HG03460 (cell line): ENCODE data around the gene WWOX.

Source experiments
- ATAC-seq: cut with Tn5 transposase; IDR thresholded peaks from one replicate; pipeline ENCODE4 v1.9.1; 2021; ENCODE audit not compliant: unreplicated experiment

WWOX gene

DNA sequence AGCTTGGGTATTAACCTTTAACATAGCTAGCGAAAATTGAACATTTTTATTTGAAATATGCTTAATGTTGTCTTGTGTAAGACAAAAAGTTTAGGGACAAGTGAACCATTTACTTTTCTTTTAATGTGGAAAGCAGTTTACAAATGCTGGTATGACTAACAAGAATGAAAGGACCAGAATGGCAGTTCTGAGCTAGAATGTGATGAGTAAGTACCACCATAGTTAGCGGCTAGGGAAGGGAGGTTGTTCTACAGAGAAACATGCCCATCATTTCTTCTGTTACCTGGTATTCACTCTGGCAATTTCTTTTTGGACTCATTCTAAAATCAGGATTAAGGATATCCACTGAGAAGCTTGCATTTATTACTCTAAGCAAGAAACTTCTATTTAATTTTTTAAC is 121.1 kb downstream of the WWOX start:
- no peak for ATAC-seq

DNA sequence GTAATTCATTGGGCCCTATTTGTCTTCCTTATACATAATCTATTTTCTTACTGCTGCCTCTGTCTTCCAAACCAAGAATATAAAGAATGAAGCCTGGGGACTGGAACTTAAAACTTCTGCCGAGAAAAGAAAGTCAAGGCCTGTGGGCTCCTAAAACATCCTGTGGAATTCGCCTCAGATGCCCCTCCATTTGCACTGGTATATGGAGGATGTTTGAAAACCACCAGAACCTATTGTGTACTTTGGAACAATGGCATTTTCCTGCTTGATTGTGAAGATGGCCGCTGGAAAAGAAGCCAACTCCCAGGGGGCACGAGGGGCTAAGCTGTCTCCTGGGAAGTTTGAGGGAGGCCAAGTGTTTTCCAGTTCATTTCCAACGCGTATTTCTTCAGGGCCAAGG is 122.4 kb downstream of the WWOX start:
- ATAC-seq, result no peak

DNA sequence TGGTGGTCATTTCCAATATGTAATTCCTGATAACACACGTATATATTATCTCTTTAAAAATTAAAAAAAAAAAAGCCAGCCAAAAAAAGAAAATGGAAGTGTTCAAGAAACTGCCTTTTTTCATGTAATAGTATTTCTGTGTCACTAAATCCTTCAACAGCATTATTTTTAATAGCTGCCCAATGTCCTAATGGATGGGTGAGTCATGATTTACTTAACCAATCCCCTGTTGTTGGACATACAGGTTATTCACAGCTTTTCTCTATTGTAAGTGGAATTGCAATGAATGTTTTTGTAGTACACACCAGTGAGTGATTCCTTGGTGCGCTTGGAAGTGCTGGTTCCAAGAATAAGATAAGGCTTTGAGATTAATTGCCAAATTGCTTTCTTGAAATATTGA is 124.9 kb downstream of the WWOX start:
- ATAC-seq, result no peak

DNA sequence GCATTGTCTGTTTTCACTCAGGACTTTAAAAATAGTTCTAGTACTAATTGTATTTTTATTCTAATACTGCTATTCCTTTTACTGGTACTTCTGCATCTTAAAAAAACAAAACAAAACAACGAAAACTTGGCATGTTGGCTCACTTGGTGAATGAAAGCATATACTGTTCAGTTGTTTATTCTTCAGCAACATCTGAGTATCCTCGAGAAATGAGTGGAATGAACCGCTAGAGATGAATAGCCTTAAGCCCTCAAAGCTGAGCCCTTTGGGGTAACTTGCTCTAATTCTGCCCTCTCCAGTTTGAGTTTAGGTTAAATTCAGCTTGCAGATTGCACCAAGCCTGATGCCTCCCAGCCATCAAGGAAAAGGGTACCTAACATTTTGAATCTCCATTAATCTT is 126.5 kb downstream of the WWOX start:
- ATAC-seq, result no peak

DNA sequence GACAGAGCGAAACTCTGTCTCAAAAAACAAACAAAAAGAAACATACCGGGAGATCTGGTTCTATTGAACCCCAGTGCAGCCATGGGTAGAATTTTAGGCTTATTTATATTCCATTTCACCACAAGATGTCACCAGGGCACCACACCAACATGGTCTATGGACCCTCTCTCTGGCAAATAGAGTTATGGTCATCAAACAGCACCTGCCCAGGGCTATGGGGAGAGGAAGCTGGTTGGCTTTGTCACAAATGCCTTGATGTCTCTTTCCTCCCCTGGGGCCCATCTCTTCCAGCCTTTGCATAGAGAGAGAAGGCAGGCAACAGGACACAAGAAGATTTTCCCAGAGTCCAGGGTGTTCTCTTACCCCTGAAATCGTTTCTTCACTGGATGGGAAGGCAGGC is 128.4 kb downstream of the WWOX start:
- ATAC-seq, result no peak

DNA sequence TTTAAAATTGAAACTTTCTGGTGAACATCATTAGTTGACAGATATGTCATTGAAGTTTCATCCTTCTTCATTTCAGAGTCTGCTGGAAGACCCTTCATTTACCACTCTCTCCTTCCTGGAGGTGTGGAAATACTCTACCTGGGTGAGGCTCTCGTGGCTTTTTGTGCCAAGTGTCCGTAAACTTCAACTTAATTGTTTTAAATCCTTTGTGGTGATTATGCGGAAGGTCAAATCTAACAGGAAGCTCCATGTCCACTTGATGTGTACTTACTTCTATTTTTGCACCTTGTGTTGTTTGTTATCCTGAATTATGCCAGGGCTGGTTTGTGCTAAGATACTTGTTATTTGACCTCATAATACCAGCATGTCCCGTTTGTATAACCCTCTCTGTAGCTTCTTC is 129.2 kb downstream of the WWOX start:
- ATAC-seq, result no peak

DNA sequence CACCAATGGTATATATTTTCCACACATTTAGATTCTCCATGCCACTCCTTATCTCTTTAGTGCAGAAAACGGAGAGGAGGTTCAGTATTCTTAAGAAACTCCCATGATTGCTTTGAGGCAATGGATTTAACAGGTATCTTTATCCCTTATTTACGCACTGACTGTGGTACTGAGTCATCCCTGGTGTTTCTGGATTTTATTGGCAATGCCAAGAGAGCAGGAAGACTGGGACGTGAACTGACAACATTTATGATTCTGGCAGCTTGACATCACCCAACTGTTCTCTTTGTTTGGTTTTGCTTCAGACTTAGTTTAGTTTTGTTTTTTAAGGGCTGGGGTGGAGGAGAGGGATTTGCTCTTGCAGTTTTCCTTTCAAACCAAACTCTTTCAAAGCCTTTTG is 131.4 kb downstream of the WWOX start:
- ATAC-seq, result no peak

DNA sequence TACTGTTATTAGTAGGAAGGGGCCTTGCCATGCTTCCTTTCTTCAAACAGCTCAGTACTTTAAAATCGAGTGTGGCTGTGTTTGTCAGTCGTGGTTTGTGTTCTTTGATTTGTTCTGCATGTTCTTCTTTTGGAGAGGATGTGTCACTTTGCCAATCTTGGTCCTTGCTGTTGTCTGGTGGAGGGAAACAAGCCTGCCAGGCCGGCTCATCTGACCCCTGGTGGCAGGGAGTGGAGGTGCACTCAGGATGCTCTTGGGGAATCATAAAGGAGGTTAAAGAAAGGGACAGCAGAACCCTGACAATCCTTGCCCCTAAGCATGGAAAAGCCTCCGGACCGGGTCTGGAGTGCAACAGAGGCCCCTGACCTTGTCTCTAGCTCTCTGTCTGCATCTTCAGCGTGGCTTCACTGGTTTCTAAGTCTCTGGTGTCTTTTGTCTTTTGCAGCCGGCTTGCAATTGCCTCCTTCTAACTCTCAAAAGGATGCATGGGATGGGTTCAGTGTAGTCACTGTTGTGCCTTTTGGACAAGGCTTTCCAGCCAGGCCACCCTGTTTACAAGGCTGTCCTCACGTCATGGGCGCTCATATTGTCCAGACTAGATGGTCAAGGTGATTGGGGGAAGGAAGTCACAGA is 135.8 kb downstream of the WWOX start:
- peak; percentile 98 for ATAC-seq

DNA sequence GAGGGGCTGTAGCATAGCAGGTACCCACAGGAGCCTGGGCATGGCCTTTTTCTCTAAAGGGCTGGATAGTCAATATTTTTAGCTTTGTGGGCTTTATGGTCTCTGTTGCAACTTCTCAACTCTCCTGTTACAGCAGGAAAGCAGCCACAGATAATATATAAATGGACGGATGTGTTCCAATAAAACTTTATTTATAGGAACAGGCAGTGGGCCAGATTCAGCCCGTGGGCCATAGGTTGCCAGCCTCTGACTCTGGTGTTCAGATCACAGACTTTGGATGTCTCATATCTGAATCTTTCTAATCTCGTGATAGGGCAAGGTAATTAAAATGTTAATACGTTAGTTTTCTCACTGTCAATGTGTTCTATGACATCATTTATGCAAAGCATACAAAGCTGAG is 136.4 kb downstream of the WWOX start:
- ATAC-seq, result no peak

DNA sequence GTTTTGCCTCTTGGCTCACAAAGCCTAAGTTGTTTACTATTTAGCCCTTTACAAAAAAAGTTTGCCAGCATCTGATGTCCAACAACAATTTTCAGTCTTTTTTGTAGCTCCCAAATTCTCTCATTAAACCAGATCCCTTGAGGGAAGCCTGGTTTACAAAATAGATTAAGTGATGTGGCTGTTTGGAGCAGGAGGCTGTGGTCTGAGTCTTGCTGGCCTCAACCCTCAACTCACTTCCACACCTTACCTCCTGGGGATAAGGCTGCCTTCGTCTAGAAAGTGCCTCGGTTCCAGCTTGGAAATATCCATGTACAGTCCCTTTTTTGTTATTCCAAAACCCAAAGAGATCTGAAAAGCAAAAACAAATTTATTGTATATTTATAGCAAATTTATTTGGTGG is 138.4 kb downstream of the WWOX start:
- no peak for ATAC-seq

DNA sequence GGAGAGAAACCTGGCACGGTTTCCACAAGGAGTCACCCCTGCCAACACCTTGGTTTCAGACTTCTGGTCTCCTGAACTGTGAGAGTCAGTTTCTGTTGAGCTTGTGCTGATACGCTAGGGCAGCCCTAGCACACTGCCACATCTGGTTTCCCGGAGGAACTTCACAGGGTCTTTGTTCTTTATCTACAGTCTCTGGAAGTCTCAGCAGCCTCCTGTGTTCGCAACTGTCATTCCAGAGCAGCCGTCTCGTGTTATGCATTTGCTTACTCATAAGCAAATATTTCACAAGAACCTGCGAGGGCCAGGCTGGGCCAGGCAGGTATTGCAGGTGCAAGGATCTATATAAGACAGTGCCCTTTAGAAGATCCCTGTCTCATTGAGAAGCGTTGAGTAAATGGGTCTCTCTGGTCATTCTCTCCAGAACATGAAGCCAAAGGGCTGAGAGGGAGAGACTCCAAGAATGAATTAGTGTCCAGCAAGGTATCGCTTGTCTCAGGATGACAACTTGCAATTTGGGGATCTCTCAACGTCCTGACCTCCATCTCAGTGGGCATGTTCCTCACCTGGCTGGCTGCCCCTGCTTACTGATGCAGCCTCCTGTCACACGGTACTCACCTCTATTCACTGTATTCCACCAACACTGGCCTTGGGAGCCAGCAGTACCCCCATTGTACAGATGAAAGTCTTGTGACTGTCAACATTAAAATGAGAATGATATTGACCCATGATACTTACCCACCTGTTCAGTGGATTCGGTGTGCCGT is 141.2 kb downstream of the WWOX start:
- ATAC-seq, result no peak

DNA sequence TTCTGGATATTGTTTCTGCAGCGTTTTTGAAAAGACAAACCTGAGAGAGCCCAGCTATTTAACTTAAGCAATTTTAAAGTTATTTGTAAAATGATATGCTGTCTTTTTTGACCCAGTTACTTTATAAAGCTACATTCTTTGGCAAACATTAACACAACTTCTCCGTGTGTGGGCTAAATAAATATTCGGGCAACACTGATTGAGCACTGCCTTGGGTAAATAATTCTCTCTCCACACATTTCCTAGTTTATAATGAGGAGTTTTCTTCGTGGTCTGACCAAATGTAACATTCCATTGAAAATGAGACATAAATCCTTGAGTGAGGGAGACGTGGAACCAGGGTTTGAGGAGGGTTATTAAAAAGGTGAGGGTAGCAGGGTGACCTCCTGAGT is 142.8 kb downstream of the WWOX start:
- ATAC-seq, result no peak

DNA sequence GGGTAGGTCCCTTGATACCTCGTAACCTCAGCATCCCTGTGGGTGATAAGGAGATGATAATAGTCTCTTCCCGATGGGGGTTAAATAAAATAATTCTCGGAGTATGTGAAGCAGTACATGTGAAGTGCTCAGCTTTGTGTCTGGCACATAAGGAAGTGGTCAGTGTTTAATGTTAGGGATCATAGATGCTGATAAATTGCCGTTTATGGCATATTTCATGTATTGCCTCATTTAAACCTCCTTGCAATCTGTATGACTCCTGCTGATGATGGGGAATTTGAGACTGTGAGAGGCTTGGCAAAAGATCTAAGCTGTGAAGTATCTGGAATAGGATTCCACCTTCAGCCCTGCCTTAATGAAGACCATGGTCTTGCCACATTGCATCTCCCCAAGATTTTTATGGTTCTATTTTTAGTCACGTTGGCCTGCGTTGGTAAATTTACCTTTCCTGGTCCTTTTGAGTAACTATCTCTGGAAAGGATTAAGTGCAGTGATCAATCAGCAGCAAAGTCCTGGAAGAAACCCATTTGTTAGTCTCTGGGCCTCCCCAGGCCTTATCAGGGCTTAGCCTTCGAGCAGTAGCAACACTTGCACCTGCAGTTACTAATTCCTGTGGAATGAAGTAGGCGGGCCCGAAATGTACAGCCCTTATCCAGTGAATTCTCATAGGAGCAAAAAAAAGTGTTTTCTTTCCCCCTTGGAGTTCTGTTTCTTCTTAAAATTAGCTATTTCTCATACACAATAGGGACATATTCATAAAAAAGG is 144.9 kb downstream of the WWOX start:
- ATAC-seq, result no peak

DNA sequence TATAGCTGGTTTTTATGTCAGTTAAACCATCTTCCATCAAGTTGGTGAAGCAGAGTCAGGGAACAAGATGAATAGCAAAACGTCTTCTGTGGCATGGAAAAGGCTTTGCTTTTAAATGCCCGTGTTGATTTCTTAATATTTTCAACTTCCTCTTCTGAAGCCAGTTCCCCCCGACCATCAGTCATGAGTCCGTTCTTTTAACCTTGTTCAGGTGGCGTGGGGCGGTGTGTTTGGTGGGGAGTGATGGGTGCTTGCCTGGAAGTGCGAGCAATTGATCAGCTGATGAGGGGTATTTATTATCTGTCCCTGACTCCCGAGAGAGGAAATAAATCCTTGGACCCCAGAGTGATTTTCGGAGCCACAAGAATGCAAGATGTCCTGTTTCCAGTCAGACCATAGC is 147.1 kb downstream of the WWOX start:
- ATAC-seq, result no peak

DNA sequence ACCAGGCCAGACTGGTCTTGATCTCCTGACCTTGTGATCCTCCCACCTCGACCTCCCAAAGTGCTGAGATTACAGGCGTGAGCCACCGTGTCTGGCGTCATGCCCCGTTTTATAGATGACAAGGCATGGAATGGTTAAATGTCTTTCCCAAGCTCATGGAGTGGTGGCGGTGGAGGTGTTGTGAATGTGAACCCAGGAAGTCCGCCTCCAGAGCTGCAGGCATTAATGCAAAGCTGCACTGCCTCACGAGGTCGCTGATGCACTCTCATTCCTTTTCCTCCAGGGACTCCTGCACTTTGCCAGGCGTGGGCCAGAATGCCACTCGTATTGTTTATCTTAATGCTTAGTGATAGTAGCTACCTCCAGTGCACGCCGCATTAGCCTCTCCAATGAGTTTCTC is 149.6 kb downstream of the WWOX start:
- no peak for ATAC-seq

DNA sequence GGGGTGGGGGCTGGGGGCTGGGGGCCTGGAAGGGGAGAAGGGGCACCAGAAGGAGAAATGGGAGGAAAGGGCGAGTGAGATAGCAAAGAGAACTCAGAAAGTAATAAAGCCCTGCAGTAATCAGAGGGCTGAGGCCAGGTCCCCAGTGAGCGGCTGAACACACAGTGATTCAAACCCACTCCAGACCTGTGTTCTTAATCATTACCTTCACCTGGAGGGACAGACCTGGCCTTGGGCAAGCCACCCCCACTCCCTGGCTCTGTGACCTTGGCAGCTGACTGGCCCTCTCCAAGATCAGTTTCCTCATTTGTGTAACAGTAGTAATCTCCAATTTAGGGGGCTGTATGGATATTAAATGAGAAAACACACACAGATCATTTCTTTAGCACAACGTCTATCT is 150.4 kb downstream of the WWOX start:
- no peak for ATAC-seq

DNA sequence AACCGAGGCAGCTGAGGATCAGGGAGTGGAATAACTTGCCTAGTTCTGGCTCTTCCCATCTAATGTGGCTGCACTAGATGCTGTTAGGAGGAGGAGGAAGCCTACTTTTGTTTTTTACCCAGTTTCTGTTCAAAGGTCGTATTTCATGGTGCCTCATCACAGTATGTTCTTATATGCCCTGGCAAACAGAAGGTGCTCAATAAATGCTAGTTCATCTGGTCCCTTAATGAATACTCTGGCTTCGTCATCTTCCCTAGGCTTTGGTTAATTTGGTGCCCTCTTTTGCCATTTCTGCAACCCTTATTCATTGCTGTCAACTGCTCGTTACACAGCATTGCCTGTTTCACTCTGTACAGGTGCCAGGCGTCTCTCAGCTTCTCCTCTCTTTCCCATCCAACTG is 151.7 kb downstream of the WWOX start:
- ATAC-seq, result no peak

DNA sequence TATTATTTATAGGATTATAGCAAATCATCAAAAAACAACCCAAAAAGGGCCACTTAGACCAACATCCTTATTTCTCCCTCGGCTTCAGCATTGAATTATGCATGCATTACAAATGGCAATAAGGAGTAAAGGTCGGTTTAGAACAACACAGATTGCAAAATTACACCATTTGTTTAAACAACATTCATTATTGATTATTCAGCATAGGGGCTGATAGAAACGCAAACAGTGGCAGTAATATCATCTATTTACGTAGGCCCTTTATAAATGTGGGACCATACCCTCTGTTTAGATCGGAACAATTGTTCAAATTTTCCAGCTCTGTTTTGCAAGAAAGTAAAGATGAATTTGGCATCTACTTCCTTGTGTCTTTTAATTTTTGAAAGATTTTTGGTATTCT is 153.3 kb downstream of the WWOX start:
- no peak for ATAC-seq

DNA sequence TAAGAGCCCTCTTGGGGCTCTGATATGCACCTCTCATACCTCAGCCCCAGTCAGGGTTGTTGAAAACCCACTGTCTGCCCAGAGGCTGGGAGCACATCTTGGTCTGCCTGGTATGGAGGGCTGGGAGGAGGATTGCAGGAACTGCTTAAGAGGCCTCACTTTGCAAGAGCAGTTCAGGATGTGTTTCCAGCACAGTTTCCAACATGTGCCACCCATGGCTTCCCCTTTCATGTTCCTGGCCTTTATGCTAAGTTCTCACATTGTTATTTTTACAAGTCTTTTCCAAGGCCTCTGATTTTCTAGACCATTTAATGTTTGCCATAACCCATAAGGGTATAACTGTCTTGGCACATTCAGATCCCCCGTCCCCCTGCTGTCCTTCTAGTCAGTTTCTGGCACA is 155.4 kb downstream of the WWOX start:
- ATAC-seq, result no peak

DNA sequence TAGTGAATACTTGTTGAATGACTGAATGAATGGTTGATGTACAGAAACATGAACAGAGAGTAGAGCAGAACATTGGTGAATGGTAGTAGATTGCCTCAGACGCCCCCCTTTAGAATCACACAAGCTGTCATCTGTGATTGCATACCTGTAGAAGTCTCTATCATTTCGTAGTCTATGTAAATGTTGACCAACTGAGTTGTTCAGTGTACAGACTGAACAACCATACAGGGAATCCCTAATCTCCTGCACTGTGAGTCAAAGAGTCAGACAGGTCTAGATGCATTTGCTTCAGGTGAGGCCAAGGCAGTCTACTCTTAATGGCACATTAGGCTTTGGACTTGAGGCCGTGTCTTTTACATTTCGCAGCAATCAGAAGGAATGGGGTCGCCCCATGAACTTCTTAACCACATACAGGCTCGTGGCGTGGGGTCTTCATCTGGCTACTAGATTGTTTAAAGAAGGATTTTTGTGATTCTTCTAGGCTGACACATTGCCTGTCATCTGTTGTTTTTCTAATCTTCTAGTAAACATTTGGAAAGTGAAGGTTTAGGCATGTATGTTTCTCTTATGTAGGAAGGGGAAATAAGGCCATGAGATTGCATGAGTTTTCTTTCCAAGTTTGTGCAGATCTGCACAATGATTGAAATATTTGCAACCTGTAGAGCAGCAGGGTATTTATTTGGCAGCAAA is 157.4 kb downstream of the WWOX start:
- no peak for ATAC-seq

DNA sequence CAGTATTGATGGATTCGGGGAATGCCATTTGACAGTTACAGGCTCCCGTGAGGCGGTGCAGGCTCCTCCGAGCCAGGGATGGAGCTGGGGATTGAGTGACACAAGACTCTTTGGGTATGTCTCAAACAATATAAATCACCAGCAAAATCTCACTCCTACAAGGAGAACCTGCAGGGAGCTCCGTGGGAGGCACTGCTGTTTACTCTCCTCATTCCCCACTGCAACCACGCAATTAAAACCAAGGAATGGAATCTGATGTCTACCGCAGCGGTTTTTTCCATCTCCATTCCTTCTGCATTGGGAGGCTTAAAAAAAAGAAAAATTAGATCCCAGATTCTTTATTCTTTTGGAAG is 157.9 kb downstream of the WWOX start:
- no peak for ATAC-seq
